CD4-positive, alpha-beta T cell treated with Interleukin-2 at 100 ng/mL for 4 hours (primary cell): ENCODE measurements around the gene NSMCE4A.
"Not testable (repeated sequence)": the region's sequence is repeated elsewhere in the genome, so short reads cannot be mapped to it uniquely, and the experiment has no call there.

Source experiments
- DNase-seq: peaks from one replicate; pipeline ENCODE4 v3.0.0-alpha.2; 2020; ENCODE audit warnings: low spot score

The NSMCE4A gene

GRCh38 chr10:121935702-121936101, 39.3 kb downstream of the NSMCE4A start:
- no peak for DNase-seq

- not testable (repeated sequence) for DNase-seq
These were observed 44.5 kb downstream of the NSMCE4A start for GRCh38 chr10:121930268-121931085.

GRCh38 chr10:121929585-121930267, 45.3 kb downstream of the NSMCE4A start:
- not testable (repeated sequence) for DNase-seq

- DNase-seq: peak; percentile 4
These were observed 46.5 kb downstream of the NSMCE4A start for GRCh38 chr10:121928528-121928884.

- DNase-seq: peak; percentile 83
These were observed 47.0 kb downstream of the NSMCE4A start, which contains the start of gene ATE1 for GRCh38 chr10:121927841-121928527. TSS of gene ATE1 (minus strand) at chr10:121928031. CDS start at chr10:121927949, 82 bp downstream.

- DNase-seq: peak; percentile 17
These were observed 47.6 kb downstream of the NSMCE4A start for GRCh38 chr10:121927318-121927840.

GRCh38 chr10:121926671-121927317, 48.2 kb downstream of the NSMCE4A start:
- peak; percentile 24 for DNase-seq

GRCh38 chr10:121926157-121926556, 48.9 kb downstream of the NSMCE4A start:
- no peak for DNase-seq

- no peak for DNase-seq
These were observed 53.6 kb downstream of the NSMCE4A start for GRCh38 chr10:121921238-121921931.

- no peak for DNase-seq
These were observed 55.4 kb downstream of the NSMCE4A start for GRCh38 chr10:121919666-121920065.

- DNase-seq: not testable (repeated sequence)
These were observed 56.2 kb downstream of the NSMCE4A start for GRCh38 chr10:121918800-121919199.

GRCh38 chr10:121914661-121915060, 60.4 kb downstream of the NSMCE4A start:
- no peak for DNase-seq

- DNase-seq: no peak
These were observed 63.7 kb downstream of the NSMCE4A start for GRCh38 chr10:121911421-121911697.

GRCh38 chr10:121910673-121911420, 64.2 kb downstream of the NSMCE4A start:
- DNase-seq: no peak
